ENCODE results near the gene C10orf62.
"Not testable (repeated sequence)": the region's sequence is repeated elsewhere in the genome, so short reads cannot be mapped to it uniquely, and the experiment has no call there.

C10orf62 gene

GRCh38 chr10:97618285-97618684 lies 28.8 kb downstream of the C10orf62 start:
- no peak for FAIRE-seq
- DNase-seq (ENCODE audit: insufficient read length, low spot score): no peak

GRCh38 chr10:97618733-97619132 lies 29.2 kb downstream of the C10orf62 start:
- FAIRE-seq (no peak), DNase-seq (ENCODE audit: insufficient read length, low spot score) (no peak)

GRCh38 chr10:97623277-97623676 lies 33.8 kb downstream of the C10orf62 start:
- FAIRE-seq: no peak
- no peak for DNase-seq (ENCODE audit: insufficient read length, low spot score)

GRCh38 chr10:97627731-97628130 lies 38.2 kb downstream of the C10orf62 start:
- no peak for FAIRE-seq
- no peak for DNase-seq (ENCODE audit: insufficient read length, low spot score)

- no peak for FAIRE-seq
- no peak for DNase-seq (ENCODE audit: insufficient read length, low spot score)
These were observed 38.7 kb downstream of the C10orf62 start for GRCh38 chr10:97628228-97628627.

GRCh38 chr10:97629289-97629688 lies 39.8 kb downstream of the C10orf62 start:
- FAIRE-seq (no peak), DNase-seq (ENCODE audit: insufficient read length, low spot score) (no peak)

GRCh38 chr10:97631098-97631497 lies 41.6 kb downstream of the C10orf62 start:
- no peak for DNase-seq (ENCODE audit: insufficient read length, low spot score)
- no peak for FAIRE-seq

- FAIRE-seq (peak; percentile 64), DNase-seq (ENCODE audit: insufficient read length, low spot score) (peak; percentile 80)
These were observed 43.7 kb downstream of the C10orf62 start, which contains the start of gene MORN4 for GRCh38 chr10:97632949-97633884. Gene MORN4, minus strand, starts transcription at chr10:97633500. Its CDS starts 13,847 bp downstream, at chr10:97619653.

GRCh38 chr10:97633921-97634320 lies 44.4 kb downstream of the C10orf62 start:
- FAIRE-seq: no peak
- DNase-seq (ENCODE audit: insufficient read length, low spot score): no peak

GRCh38 chr10:97635577-97635976 lies 46.1 kb downstream of the C10orf62 start:
- DNase-seq (ENCODE audit: insufficient read length, low spot score) (no peak), FAIRE-seq (no peak)

GRCh38 chr10:97639090-97639489 lies 49.6 kb downstream of the C10orf62 start:
- FAIRE-seq; DNase-seq (ENCODE audit: insufficient read length, low spot score): not testable (repeated sequence)

- DNase-seq (ENCODE audit: insufficient read length, low spot score) (peak; percentile 97), FAIRE-seq (peak; percentile 99)
These were observed 50.8 kb downstream of the C10orf62 start, which contains the start of gene PI4K2A for GRCh38 chr10:97640174-97640867. Gene PI4K2A, plus strand, starts transcription at chr10:97640671. Its CDS starts 72 bp downstream, at chr10:97640743.
